Spleen (tissue), 11 donors: Measurements from ENCODE around the gene NOP9. TPM values are rescaled to one million over a fixed set of nuclear protein-coding genes. Genes with fewer than 3 reads are reported as not detected.
"Not testable (repeated sequence)": the region's sequence is repeated elsewhere in the genome, so short reads cannot be mapped to it uniquely, and the experiment has no call there.

Source experiments
- DNase-seq: peaks from one replicate; pipeline ENCODE4 v3.0.0-alpha.2; 2020
- H3K27ac ChIP-seq, 8 donors: fragments of 200-600 bp; sonication (generic) in 7 of 8; 1 replicate in 4 of 8; 2 replicates in 4 of 8; pipeline versions ENCODE4 v1.5.0 to v1.8.0; 2016 to 2021; ENCODE audit warnings: inconsistent platforms in 4 of 8, mild to moderate bottlenecking in 4 of 8, moderate library complexity in 1 of 8
- H3K27me3 ChIP-seq, 7 donors: fragments of 200-600 bp; sonication (generic) in 6 of 7; replicated peaks in 1 of 7; 1 replicate in 4 of 7; 2 replicates in 3 of 7; pipeline versions ENCODE4 v1.5.0 to v1.8.0; 2016 to 2021; ENCODE audit warnings: inconsistent platforms in 3 of 7, mild to moderate bottlenecking in 1 of 7
- H3K36me3 ChIP-seq, 6 donors: fragments of 200-600 bp; sonication (generic) in 5 of 6; 1 replicate in 4 of 6; 2 replicates in 2 of 6; pipeline versions ENCODE4 v1.5.0 to v1.8.0; 2016 to 2021; ENCODE audit warnings: inconsistent platforms in 2 of 6
- H3K4me1 ChIP-seq, 6 donors: fragments of 200-600 bp; sonication (generic) in 5 of 6; 1 replicate in 3 of 6; 2 replicates in 3 of 6; pipeline versions ENCODE4 v1.5.0 to v1.8.0; 2016 to 2021; ENCODE audit warnings: inconsistent platforms in 3 of 6
- H3K4me3 ChIP-seq, 8 donors: fragments of 200-600 bp; sonication (generic) in 7 of 8; 1 replicate in 4 of 8; 2 replicates in 4 of 8; pipeline versions ENCODE4 v1.5.0 to v1.8.0; 2016 to 2021; ENCODE audit warnings: inconsistent platforms in 4 of 8, mild to moderate bottlenecking in 4 of 8, moderate library complexity in 2 of 8
- H3K9me3 ChIP-seq, 8 donors: fragments of 200-600 bp; sonication (generic) in 7 of 8; 1 replicate in 4 of 8; 2 replicates in 4 of 8; pipeline versions ENCODE4 v1.5.0 to v1.8.0; 2016 to 2021; ENCODE audit warnings: inconsistent platforms in 4 of 8
- POLR2A ChIP-seq, 3 donors: fragments of 450-650 bp; IDR thresholded peaks; one replicate each; pipeline ENCODE4 v1.5.1; 2017; ENCODE audit warnings: antibody characterized with exemption in 3 of 3, mild to moderate bottlenecking in 1 of 3
- POLR2AphosphoS5 ChIP-seq, 3 donors: sonication (generic); formaldehyde crosslinking; IDR thresholded peaks; one replicate each; pipeline ENCODE4 v1.5.1; 2017; ENCODE audit warnings: antibody characterized with exemption in 3 of 3
- WGBS, 5 donors: extraction: QIAGEN DNeasy Blood & Tissue Kit in 3 of 5; methylation state at CpG; one replicate each; pipeline versions ENCODE4 v1.1.5 to v1.1.7; 2013 to 2018; 5-methylcytosine and 5-hydroxymethylcytosine counted together
- intact Hi-C: fragments of 100-400 bp; cut with DNase I; formaldehyde crosslinking; loops from one replicate; pipeline ENCODE4 v1.15.0; 2023; ENCODE audit warnings: low total_unique reads
- polyA plus RNA-seq, 3 donors: library from polyadenylated mRNA; stranded (reverse); fragments of 200-250 nt; gene quantifications; one replicate each; pipeline ENCODE4 v1.2.1, GENCODE V29; 2013
- total RNA-seq, 7 donors: library from RNA; depleted of rRNA in 3 of 7; stranded (reverse); fragments of >200 nt in 3 of 7; fragmentation: NEBNext Ultra II Directional in 4 of 7; extraction: Animal tissue kit (Norgen Biotek cat#: 25700) in 4 of 7; gene quantifications; one replicate each; pipeline versions ENCODE4 v1.1.0 to v1.2.1, GENCODE V29; 2016 to 2021
- TF ChIP-seq, protein P1 (sequence below), 11 experiments: fragments of 200-600 bp in 7 of 11; fragments of 450-650 bp in 4 of 11; sonication (generic) in 4 of 11; IDR thresholded peaks in 8 of 11; conservative IDR thresholded peaks in 3 of 11; 1 replicate in 7 of 11; 2 replicates in 4 of 11; pipeline versions ENCODE4 v1.4.0 to v1.8.0; 2016 to 2021; ENCODE audit warnings: antibody characterized with exemption in 11 of 11, inconsistent platforms in 4 of 11, mild to moderate bottlenecking in 1 of 11
- donor health status: healthy with polysubstance abuse.
- donor health status: DM: no; HTN: no; CAD: no; lungs with moderate emphysema.
- donor health status: DM: no; HTN: no; CAD: no.
- donor health status: Bipolar disorder and iron deficiency.
- donor health status: healthy.
- donor health status: DM: no; HTN: no; CAD: no.
- donor health status: DM: yes; HTN: yes; CAD: no.

The NOP9 gene
- total and polyA plus RNA-seq, 10 donors: 4.5 to 26.9 (median 18.9) TPM

DNA sequence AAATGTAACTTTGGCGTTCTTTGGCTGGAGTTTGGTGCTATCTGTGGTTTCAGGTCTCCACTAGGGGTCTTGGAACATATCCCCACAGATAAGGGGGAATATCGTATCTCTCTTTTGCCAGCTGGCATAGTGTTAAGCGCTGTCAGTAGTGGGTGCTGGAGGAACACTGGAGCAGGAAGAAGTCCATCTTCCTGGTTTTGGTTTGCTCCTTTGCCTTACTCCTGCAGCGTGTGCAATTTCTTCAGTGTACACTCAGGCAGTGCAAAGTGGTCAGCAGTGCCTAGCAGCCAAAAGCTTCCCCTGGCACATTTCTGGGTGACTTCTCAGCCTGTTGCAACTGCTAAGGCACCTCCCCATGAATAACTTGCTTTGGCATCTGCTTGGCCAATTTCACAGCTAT is 51.9 kb downstream of the NOP9 start:
- Histone ChIP-seq H3K36me3 (no peaks in the 10 kb centered on the region), H3K27me3 (peaks cover 0 to 33% (median 0%) of the 10 kb centered on the region in 7 donors), H3K4me1 (no peaks in the 10 kb centered on the region), H3K27ac (no peak overlapping the region), H3K4me3 (no peak overlapping the region), H3K9me3 (no peaks in the 10 kb centered on the region)
- intact Hi-C loops: no loop called here
- WGBS, 5 donors: 34 to 44% (median 39%) methylated on average over 4 of the region's 4 CpGs
- TF ChIP-seq POLR2A (IDR thresholded peaks at IDR 0.05): no peak
- TF ChIP-seq, protein P1, sequence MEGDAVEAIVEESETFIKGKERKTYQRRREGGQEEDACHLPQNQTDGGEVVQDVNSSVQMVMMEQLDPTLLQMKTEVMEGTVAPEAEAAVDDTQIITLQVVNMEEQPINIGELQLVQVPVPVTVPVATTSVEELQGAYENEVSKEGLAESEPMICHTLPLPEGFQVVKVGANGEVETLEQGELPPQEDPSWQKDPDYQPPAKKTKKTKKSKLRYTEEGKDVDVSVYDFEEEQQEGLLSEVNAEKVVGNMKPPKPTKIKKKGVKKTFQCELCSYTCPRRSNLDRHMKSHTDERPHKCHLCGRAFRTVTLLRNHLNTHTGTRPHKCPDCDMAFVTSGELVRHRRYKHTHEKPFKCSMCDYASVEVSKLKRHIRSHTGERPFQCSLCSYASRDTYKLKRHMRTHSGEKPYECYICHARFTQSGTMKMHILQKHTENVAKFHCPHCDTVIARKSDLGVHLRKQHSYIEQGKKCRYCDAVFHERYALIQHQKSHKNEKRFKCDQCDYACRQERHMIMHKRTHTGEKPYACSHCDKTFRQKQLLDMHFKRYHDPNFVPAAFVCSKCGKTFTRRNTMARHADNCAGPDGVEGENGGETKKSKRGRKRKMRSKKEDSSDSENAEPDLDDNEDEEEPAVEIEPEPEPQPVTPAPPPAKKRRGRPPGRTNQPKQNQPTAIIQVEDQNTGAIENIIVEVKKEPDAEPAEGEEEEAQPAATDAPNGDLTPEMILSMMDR (IDR thresholded peaks at IDR 0.05 in 8 of 11, conservative IDR thresholded peaks at IDR 0.05 in 3 of 11): no peak
- no peak for TF ChIP-seq POLR2AphosphoS5 (IDR thresholded peaks at IDR 0.05)
- DNase-seq: no peak

DNA sequence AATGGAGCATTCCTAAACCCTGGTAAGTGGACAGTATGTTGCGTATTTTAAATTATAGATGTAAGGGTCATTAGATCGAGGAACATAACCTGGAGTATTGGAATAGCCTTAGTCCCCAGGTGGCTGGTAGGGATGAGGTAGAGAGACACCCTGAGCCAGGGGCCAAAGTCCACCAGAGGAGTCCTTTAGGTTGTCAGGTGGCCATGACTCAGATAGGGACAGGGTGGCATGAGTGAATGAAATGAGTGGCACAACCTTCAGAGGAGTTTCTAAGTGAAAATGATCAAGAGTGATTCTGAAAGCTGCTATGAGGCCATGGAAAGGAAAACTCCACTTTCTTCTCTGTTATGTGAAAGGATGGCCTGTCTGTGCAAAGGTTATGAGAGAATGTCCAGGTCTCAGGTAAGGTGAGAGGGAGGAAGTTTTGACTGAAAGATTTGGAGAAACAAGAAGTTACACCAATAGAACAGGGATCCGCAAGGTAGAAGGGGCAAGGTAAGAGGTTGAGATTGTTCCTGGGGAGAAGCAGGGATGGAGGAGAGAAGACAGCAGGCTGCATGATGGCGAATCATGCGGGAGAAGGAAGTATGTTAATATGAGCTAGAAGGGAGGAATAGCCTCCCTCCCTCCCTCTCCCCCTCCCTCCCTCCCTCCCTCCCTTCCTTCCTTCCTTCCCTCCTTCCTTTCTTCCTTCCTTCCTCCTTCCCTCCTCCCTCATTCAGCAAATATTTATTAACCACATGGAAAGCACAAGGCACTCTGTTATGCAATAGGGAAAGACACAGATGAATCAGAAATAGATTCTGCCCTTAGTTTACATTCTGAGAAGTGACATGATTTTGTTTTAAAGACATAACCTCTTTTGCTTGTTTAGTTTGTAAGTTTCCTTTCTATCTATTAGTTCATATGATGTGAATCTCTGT is 54.2 kb downstream of the NOP9 start:
- intact Hi-C loops: no loop called here
- peaks cover 0 to 37% (median 0%) of the 10 kb centered on the region in 7 donors for H3K27me3 ChIP-seq
- TF ChIP-seq POLR2A (IDR thresholded peaks at IDR 0.05) (no peak), POLR2AphosphoS5 (IDR thresholded peaks at IDR 0.05) (no peak)
- TF ChIP-seq, protein P1 (IDR thresholded peaks at IDR 0.05 in 8 of 11, conservative IDR thresholded peaks at IDR 0.05 in 3 of 11): no peak
- no peaks in the 10 kb centered on the region for H3K36me3 ChIP-seq
- H3K4me1 ChIP-seq: no peaks in the 10 kb centered on the region
- no peaks in the 10 kb centered on the region for H3K9me3 ChIP-seq
- 60 to 92% (median 76%) methylated on average over 5 of the region's 5 CpGs for WGBS, 5 donors
- H3K27ac ChIP-seq: no peak overlapping the region
- no peak for DNase-seq
- no peak overlapping the region for H3K4me3 ChIP-seq

DNA sequence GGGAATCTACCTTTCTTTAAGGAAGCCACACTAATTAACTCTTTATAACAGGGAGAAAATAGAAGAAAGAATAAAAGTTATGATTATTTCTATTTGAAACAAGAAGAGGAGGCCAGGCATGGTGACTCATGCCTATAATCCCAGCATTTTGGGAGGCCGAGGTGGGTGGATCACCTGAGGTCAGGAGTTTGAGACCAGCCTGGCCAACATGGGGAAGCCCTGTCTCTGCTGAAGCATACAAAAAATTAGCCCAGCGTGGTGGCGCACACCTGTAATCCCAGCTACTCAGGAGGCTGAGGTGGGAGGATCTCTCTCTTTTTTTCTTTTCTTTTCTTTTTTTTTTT is 54.8 kb downstream of the NOP9 start:
- peaks cover 0 to 37% (median 0%) of the 10 kb centered on the region in 7 donors for H3K27me3 ChIP-seq
- intact Hi-C loops, H3K4me3 ChIP-seq, H3K9me3 ChIP-seq, H3K4me1 ChIP-seq, H3K36me3 ChIP-seq, H3K27ac ChIP-seq, DNase-seq: not testable (repeated sequence)
- WGBS, 5 donors: 77 to 95% (median 91%) methylated on average over 3 of the region's 3 CpGs

DNA sequence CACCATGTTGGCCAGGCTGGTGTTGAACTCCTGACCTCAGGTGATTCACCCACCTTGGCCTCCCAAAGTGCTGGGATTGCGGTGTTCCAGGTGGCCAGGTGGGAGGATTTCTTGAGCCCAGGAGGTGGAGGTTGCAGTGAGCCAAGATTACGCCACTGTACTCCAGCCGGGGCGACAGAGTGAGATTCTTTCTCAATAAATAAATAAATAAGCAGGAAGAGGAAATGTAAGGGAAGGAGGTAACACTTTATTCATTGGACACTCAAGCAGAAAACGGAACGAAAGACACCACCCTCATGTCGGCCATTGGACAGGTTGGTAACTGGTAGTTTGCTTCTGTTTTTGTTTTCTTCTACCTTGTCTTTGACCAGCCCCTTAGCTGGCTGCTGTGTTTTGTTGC is 55.4 kb downstream of the NOP9 start:
- peaks cover 0 to 37% (median 0%) of the 10 kb centered on the region in 7 donors for H3K27me3 ChIP-seq
- H3K36me3 ChIP-seq: no peaks in the 10 kb centered on the region
- H3K9me3 ChIP-seq: peaks cover 0 to under 1% (median 0%) of the 10 kb centered on the region in 8 donors
- H3K4me1 ChIP-seq: no peaks in the 10 kb centered on the region
- no peak overlapping the region for H3K27ac ChIP-seq
- intact Hi-C loops: no loop called here
- H3K4me3 ChIP-seq: no peak overlapping the region
- DNase-seq: no peak
- whole genome bisulfite sequencing, 5 donors: 71 to 85% (median 80%) methylated on average over 7 of the region's 7 CpGs
- TF ChIP-seq POLR2AphosphoS5 (IDR thresholded peaks at IDR 0.05) (no peak), POLR2A (IDR thresholded peaks at IDR 0.05) (no peak)
- TF ChIP-seq, protein P1 (IDR thresholded peaks at IDR 0.05 in 8 of 11, conservative IDR thresholded peaks at IDR 0.05 in 3 of 11): no peak
